Measurements from ENCODE around the gene MINDY4. TPM values are rescaled to one million over a fixed set of nuclear protein-coding genes. Genes with fewer than 3 reads are reported as not detected.

Gene MINDY4
- polyA plus RNA-seq, 1 experiment, result 2.3 TPM

- CTCF ChIA-PET, result interaction anchor here (0.6 to 2.1 kb wide), 7 partner anchors 10 to 383 kb away, joined by 3 to 7 read pairs (median 4); no protein-coding TSS in a partner anchor
- POLR2A ChIA-PET, result no interaction called here
- DNase-seq (ENCODE audit: low read depth), result no peak
- Histone ChIP-seq H3K4me3 (ENCODE audit: low read depth, low read length) (no peak within 1 kb of the TSS), H3K36me3 (ENCODE audit: control insufficient read depth, insufficient read depth, low read length) (no peaks in the 10 kb centered on the region), H3K27me3 (ENCODE audit: control insufficient read depth, insufficient read depth, low read length) (no peaks in the 10 kb centered on the region; the same call in 1 of the 2 replicates)
- no peak for TF ChIP-seq CTCF (IDR thresholded peaks at IDR 0.05; ENCODE audit: insufficient read depth, low read depth, low read length)
Observed at GRCh38 chr7:30751696-30752273, 19.4 kb upstream of the MINDY4 start, which contains the start of gene INMT. Gene INMT (plus strand): TSS chr7:30752135. CDS start chr7:30752151, 16 bp downstream.

- ChIA-PET POLR2A (no interaction called here), CTCF (interaction anchor here (0.9 to 2.1 kb wide), 4 partner anchors 11 to 382 kb away, joined by 4 to 7 read pairs (median 5); no protein-coding TSS in a partner anchor)
- Histone ChIP-seq H3K27me3 (ENCODE audit: control insufficient read depth, insufficient read depth, low read length) (peaks cover under 1% of the 10 kb centered on the region), H3K36me3 (ENCODE audit: control insufficient read depth, insufficient read depth, low read length) (no peaks in the 10 kb centered on the region), H3K4me3 (ENCODE audit: low read depth, low read length) (no peak overlapping the region)
- DNase-seq (ENCODE audit: low read depth), result no peak
- TF ChIP-seq CTCF (IDR thresholded peaks at IDR 0.05; ENCODE audit: insufficient read depth, low read depth, low read length), result no peak
Observed at GRCh38 chr7:30752484-30752883, 18.7 kb upstream of the MINDY4 start.

- POLR2A ChIA-PET, result no interaction called here
- no peak for DNase-seq (ENCODE audit: low read depth)
Observed at GRCh38 chr7:30752979-30753378, 18.2 kb upstream of the MINDY4 start.

GRCh38 chr7:30754315-30754877 is 16.8 kb upstream of the MINDY4 start:
- CTCF ChIA-PET, result no interaction called here
- POLR2A ChIA-PET, result no interaction called here
- Histone ChIP-seq H3K4me3 (ENCODE audit: low read depth, low read length) (no peak overlapping the region), H3K27me3 (ENCODE audit: control insufficient read depth, insufficient read depth, low read length) (peaks cover 3% of the 10 kb centered on the region), H3K36me3 (ENCODE audit: control insufficient read depth, insufficient read depth, low read length) (no peaks in the 10 kb centered on the region)
- no peak for TF ChIP-seq CTCF (IDR thresholded peaks at IDR 0.05; ENCODE audit: insufficient read depth, low read depth, low read length)
- DNase-seq (ENCODE audit: low read depth), result no peak

More at GRCh38 chr7:30752979-30753378, 18.2 kb upstream of the MINDY4 start:
- TF ChIP-seq CTCF (IDR thresholded peaks at IDR 0.05; ENCODE audit: insufficient read depth, low read depth, low read length), result no peak
- peaks cover 3% of the 10 kb centered on the region for H3K27me3 ChIP-seq (ENCODE audit: control insufficient read depth, insufficient read depth, low read length)
- no peaks in the 10 kb centered on the region for H3K36me3 ChIP-seq (ENCODE audit: control insufficient read depth, insufficient read depth, low read length)
- CTCF ChIA-PET, result interaction anchor here (1.7 kb wide), 1 partner anchor 49 kb away, joined by 5 read pairs; no protein-coding TSS in a partner anchor
- H3K4me3 ChIP-seq (ENCODE audit: low read depth, low read length), result no peak overlapping the region

- no peak for DNase-seq (ENCODE audit: low read depth)
- no peaks in the 10 kb centered on the region for H3K36me3 ChIP-seq (ENCODE audit: control insufficient read depth, insufficient read depth, low read length)
- no peak overlapping the region for H3K4me3 ChIP-seq (ENCODE audit: low read depth, low read length)
- CTCF ChIA-PET, result interaction anchor here (0.6 to 1.3 kb wide), 4 partner anchors 42 to 219 kb away, joined by 3 to 4 read pairs (median 3); no protein-coding TSS in a partner anchor
- H3K27me3 ChIP-seq (ENCODE audit: control insufficient read depth, insufficient read depth, low read length), result peaks cover 5% of the 10 kb centered on the region
- no peak for TF ChIP-seq CTCF (IDR thresholded peaks at IDR 0.05; ENCODE audit: insufficient read depth, low read depth, low read length)
- POLR2A ChIA-PET, result no interaction called here
Observed at GRCh38 chr7:30755384-30756154, 15.6 kb upstream of the MINDY4 start.

All from BJ (cell line).